ENCODE data around the gene TAS2R40.
"Not testable (repeated sequence)": the region's sequence is repeated elsewhere in the genome, so short reads cannot be mapped to it uniquely, and the experiment has no call there.

Gene TAS2R40

DNA sequence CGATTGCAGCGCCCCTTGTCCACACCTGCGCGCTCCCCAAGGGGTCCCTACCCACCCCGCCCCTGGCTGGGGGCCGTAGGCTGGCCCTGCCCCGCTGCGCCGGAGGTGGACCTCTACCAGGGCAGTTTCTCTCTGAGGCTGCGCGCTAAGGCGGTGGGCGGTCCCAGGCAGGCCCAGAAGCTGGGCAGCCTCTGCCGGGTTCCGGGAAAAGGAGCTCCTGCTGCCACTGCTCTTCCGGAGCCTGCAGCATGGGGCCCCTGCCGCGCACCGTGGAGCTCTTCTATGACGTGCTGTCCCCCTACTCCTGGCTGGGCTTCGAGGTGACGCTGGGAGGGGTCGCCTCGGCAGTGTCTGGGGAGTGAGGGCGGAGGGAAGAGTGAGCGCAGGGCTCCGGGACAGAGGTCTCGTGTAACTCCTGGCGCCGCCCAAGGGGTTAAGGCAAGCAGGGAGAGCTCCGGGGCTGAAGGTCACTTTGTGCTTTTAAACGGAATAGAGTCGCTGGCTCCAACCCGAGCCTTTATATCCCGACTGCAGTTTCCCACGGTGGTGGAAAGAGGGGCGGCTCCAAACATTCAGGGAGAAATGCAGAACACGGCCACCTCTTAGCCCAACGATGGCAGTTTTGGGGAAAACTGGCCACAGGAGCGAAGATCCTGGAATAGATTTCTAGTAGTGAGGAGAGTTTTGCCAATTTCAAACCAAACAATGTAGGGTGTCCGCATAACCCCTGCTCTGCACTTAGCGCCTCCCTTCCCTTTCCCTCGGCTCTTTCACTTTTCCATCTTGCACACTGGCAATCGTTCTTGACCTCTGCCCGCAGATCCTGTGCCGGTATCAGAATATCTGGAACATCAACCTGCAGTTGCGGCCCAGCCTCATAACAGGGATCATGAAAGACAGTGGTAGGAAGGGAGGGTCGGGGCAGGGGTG is 41.7 kb downstream of the TAS2R40 start, which contains the start of gene GSTK1:
Gene GSTK1 (plus strand): TSS at position 176 of the 930 bp plus-strand sequence. CDS start 73 bp downstream, at position 249.
- H3K36me3 Mint-ChIP-seq (ENCODE audit: insufficient read depth) = peaks cover 27% of the 10 kb centered on the region
- H3K9me3 Mint-ChIP-seq = no peaks in the 10 kb centered on the region
- H3K4me1 Mint-ChIP-seq (ENCODE audit: low read depth in 2 of 2) = peaks cover 33 to 51% of the 10 kb centered on the region in 2 donors
- H3K4me3 Mint-ChIP-seq = peak within 1 kb of the TSS; percentile 98 to 100
- ATAC-seq (replicated peaks) = peak; percentile 98
- H3K27me3 Mint-ChIP-seq = no peaks in the 10 kb centered on the region
- peak; percentile 62 to 64 (median 63) for DNase-seq
- H3K27ac Mint-ChIP-seq = peak within 1 kb of the TSS; percentile 98

DNA sequence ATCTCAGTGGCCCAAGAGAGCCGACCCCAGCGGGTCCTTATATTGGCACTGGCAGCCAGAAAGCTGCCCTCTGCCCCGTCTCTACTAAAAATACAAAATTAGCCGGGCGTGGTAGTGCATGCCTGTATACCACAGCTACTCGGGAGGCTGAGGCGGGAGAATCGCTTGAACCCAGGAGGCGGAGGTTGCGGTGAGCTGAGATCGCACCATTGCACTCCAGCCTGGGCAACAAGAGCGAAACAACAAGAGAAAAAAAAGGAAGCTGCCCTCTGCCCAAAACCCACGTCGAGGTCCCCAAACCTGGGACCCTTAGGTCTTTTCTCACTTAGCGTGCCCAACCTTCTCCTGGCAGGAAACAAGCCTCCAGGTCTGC is 42.3 kb downstream of the TAS2R40 start:
- ATAC-seq (replicated peaks); H3K9me3 Mint-ChIP-seq; DNase-seq; H3K27me3 Mint-ChIP-seq: not testable (repeated sequence)
- peaks cover 33% of the 10 kb centered on the region for H3K36me3 Mint-ChIP-seq (ENCODE audit: insufficient read depth)
- H3K4me1 Mint-ChIP-seq (ENCODE audit: low read depth in 2 of 2) = peaks cover 31 to 44% of the 10 kb centered on the region in 2 donors
- peak overlapping the region; percentile 98 for H3K27ac Mint-ChIP-seq
- peak overlapping the region; percentile 98 to 100 for H3K4me3 Mint-ChIP-seq

DNA sequence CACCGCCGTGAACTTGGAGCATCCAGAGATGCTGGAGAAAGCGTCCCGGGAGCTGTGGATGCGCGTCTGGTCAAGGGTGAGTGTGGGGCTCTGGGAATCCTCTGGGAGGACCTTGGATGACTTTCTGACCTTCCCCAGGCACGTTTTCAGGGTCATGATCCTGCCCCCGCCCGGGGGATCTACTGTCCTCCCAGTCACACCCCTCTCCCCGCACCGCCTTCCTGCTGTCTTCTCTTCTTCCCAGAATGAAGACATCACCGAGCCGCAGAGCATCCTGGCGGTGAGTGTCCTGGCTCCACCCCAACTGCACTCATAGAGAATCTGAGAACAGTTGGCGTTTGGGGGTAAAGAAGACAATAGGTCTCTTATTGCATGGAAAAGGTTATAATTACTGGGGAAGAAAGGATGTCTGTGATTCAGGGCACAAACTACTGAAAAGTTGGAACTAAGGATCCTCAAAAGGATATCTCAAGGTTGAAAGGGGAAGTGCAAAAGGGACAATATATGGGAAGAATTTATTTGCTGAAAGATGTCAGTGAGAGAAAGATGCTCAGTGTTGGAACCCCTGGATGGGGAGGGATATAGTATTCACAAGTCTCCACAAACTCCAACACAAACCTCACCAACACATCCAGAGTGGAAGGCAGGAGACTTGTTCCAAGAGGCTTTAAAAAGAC is 43.3 kb downstream of the TAS2R40 start:
- no peak for ATAC-seq (replicated peaks)
- H3K27ac Mint-ChIP-seq = peak overlapping the region; percentile 98

GRCh38 chr7:143269251-143269650 is 47.4 kb downstream of the TAS2R40 start:
- peaks cover 40% of the 10 kb centered on the region for H3K36me3 Mint-ChIP-seq (ENCODE audit: insufficient read depth)
- peak overlapping the region; percentile 5 to 32 for H3K27ac Mint-ChIP-seq
- peaks cover 16 to 17% of the 10 kb centered on the region in 2 donors for H3K4me1 Mint-ChIP-seq (ENCODE audit: low read depth in 2 of 2)
- no peak overlapping the region for H3K4me3 Mint-ChIP-seq
- DNase-seq = no peak
- no peaks in the 10 kb centered on the region for H3K27me3 Mint-ChIP-seq
- ATAC-seq (replicated peaks) = no peak
- H3K9me3 Mint-ChIP-seq = no peaks in the 10 kb centered on the region

More for the DNA sequence above, 43.3 kb downstream of the TAS2R40 start:
- Mint-ChIP-seq H3K4me3 (peak overlapping the region; percentile 98 to 100), H3K36me3 (ENCODE audit: insufficient read depth) (peaks cover 39% of the 10 kb centered on the region), H3K4me1 (ENCODE audit: low read depth in 2 of 2) (peaks cover 27 to 35% of the 10 kb centered on the region in 2 donors), H3K9me3 (no peaks in the 10 kb centered on the region), H3K27me3 (no peaks in the 10 kb centered on the region)
- DNase-seq = no peak

GRCh38 chr7:143271240-143271639 is 49.4 kb downstream of the TAS2R40 start:
- no peak for ATAC-seq (replicated peaks)
- Mint-ChIP-seq H3K27ac (no peak overlapping the region), H3K27me3 (no peaks in the 10 kb centered on the region), H3K36me3 (ENCODE audit: insufficient read depth) (peaks cover 30% of the 10 kb centered on the region), H3K9me3 (no peaks in the 10 kb centered on the region), H3K4me3 (no peak overlapping the region), H3K4me1 (ENCODE audit: low read depth in 2 of 2) (peaks cover under 1 to 3% of the 10 kb centered on the region in 2 donors)
- no peak for DNase-seq

Data from effector memory CD8-positive, alpha-beta T cell (primary cell).